HG03103 (cell line): ENCODE measurements around the gene MATR3.
A peak's percentile ranks its signal among the peaks of the same experiment; 100 is the strongest.
"Not testable (repeated sequence)": the region's sequence is repeated elsewhere in the genome, so short reads cannot be mapped to it uniquely, and the experiment has no call there.

ENCODE experiments used
- ATAC-seq: cut with Tn5 transposase; IDR thresholded peaks from one replicate; pipeline ENCODE4 v1.9.1; 2021; ENCODE audit warnings: low read depth; ENCODE audit not compliant: unreplicated experiment

The MATR3 gene

GRCh38 chr5:139293507-139294373 is at the start of gene MATR3:
Gene MATR3, plus strand, starts transcription at chr5:139293740. Its CDS starts 13,676 bp downstream, at chr5:139307416.
- peak; percentile 66 for ATAC-seq

- no peak for ATAC-seq
Observed at GRCh38 chr5:139245637-139246339, 47.8 kb upstream of the MATR3 start.

- ATAC-seq = no peak
Observed at GRCh38 chr5:139246394-139246793, 47.1 kb upstream of the MATR3 start.

- ATAC-seq = no peak
Observed at GRCh38 chr5:139248826-139249453, 44.6 kb upstream of the MATR3 start.

GRCh38 chr5:139251281-139251687 is 42.3 kb upstream of the MATR3 start:
- no peak for ATAC-seq

- no peak for ATAC-seq
Observed at GRCh38 chr5:139251695-139252288, 41.7 kb upstream of the MATR3 start.

- no peak for ATAC-seq
Observed at GRCh38 chr5:139253115-139253514, 40.4 kb upstream of the MATR3 start.

- no peak for ATAC-seq
Observed at GRCh38 chr5:139256820-139257219, 36.7 kb upstream of the MATR3 start.

- no peak for ATAC-seq
Observed at GRCh38 chr5:139262059-139262741, 31.3 kb upstream of the MATR3 start.

GRCh38 chr5:139262742-139263445 is 30.6 kb upstream of the MATR3 start:
- ATAC-seq = peak; percentile 73

GRCh38 chr5:139263536-139263935 is 30.0 kb upstream of the MATR3 start:
- no peak for ATAC-seq

GRCh38 chr5:139263946-139264345 is 29.6 kb upstream of the MATR3 start:
- no peak for ATAC-seq

GRCh38 chr5:139265001-139265400 is 28.5 kb upstream of the MATR3 start:
- no peak for ATAC-seq

- no peak for ATAC-seq
Observed at GRCh38 chr5:139266236-139266635, 27.3 kb upstream of the MATR3 start.

GRCh38 chr5:139267481-139267880 is 26.1 kb upstream of the MATR3 start:
- no peak for ATAC-seq

GRCh38 chr5:139268364-139269202 is 25.0 kb upstream of the MATR3 start:
- ATAC-seq = no peak

GRCh38 chr5:139270718-139271117 is 22.8 kb upstream of the MATR3 start:
- ATAC-seq = not testable (repeated sequence)

- no peak for ATAC-seq
Observed at GRCh38 chr5:139271201-139272027, 22.1 kb upstream of the MATR3 start.
